ENCODE measurements around the gene CHID1. TPM values are rescaled to one million over a fixed set of nuclear protein-coding genes. Genes with fewer than 3 reads are reported as not detected.

The CHID1 gene
- total RNA-seq, 3 donors from 2014 or later, result 52.3 to 64.3 (median 55.3) TPM

DNA sequence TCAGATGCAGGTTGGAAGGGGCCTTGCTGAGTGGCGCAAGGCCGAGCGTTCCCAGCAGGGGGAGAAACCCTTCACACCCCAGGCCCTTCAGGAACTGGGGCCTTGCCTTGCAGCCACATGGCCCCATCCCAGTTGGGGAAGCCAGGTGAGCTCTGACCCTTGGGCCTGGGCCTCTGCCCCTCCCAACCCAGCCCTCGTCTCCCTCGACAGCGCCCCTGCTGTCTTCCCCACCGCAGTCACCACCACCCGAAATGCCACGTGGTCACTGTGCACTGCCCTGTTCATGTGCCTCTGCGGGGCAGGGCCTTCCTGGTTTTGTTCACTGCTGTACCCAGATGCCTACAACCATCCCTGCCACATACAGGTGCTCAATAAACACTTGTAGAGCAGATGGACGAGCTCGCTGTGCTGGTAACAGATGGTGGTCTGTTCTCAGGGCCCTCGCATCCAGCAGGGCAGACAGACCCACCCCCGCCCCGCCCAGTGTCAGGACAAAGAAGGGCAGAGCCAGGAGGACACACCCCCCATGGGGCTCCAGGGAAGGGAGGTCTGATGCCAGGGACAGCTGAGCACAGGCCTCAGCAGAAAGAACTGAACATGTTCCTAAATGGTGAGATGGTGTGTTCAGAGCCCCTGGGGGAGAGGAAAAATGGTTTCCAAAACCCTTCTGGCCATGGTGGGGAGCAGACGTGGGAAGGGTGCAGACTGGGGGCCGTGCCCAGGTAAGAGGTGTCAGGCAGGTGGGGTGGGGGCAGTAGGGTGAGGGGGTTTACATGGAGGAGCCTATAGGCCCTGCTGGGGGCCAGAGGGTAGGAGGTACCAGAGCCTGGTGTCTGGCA lies 72.0 kb downstream of the CHID1 start:
- no peaks in the 10 kb centered on the region for H3K36me3 ChIP-seq (ENCODE audit: low read depth)
- no peak overlapping the region for H3K4me3 ChIP-seq
- H3K4me1 ChIP-seq (ENCODE audit: low read depth), result peaks cover 44% of the 10 kb centered on the region
- ATAC-seq, result peak; percentile 29
- H3K9me3 ChIP-seq, result no peaks in the 10 kb centered on the region
- TF ChIP-seq, protein P1, sequence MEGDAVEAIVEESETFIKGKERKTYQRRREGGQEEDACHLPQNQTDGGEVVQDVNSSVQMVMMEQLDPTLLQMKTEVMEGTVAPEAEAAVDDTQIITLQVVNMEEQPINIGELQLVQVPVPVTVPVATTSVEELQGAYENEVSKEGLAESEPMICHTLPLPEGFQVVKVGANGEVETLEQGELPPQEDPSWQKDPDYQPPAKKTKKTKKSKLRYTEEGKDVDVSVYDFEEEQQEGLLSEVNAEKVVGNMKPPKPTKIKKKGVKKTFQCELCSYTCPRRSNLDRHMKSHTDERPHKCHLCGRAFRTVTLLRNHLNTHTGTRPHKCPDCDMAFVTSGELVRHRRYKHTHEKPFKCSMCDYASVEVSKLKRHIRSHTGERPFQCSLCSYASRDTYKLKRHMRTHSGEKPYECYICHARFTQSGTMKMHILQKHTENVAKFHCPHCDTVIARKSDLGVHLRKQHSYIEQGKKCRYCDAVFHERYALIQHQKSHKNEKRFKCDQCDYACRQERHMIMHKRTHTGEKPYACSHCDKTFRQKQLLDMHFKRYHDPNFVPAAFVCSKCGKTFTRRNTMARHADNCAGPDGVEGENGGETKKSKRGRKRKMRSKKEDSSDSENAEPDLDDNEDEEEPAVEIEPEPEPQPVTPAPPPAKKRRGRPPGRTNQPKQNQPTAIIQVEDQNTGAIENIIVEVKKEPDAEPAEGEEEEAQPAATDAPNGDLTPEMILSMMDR (IDR thresholded peaks at IDR 0.05), result no peak
- intact Hi-C loops (cut with DNase I, micrococcal nuclease), result no loop called here
- peak; percentile 33 to 79 (median 77) for DNase-seq

DNA sequence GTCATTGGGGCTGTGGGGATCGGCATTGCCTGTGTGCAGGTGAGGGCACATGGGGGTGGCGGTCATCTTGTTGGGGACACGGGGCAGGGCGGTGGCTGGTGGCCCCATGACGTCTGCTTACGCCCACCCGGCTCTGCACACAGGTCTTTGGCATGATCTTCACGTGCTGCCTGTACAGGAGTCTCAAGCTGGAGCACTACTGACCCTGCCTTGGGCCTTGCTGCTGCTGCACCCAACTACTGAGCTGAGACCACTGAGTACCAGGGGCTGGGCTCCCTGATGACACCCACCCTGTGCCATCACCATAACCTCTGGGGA lies 72.7 kb downstream of the CHID1 start:
- TF ChIP-seq, protein P1 (IDR thresholded peaks at IDR 0.05), result no peak
- intact Hi-C loops (cut with DNase I, micrococcal nuclease), result no loop called here
- H3K4me1 ChIP-seq (ENCODE audit: low read depth), result peaks cover 37% of the 10 kb centered on the region
- H3K4me3 ChIP-seq, result no peak overlapping the region
- no peaks in the 10 kb centered on the region for H3K36me3 ChIP-seq (ENCODE audit: low read depth)
- no peaks in the 10 kb centered on the region for H3K9me3 ChIP-seq
- DNase-seq, result no peak
- no peak for ATAC-seq

DNA sequence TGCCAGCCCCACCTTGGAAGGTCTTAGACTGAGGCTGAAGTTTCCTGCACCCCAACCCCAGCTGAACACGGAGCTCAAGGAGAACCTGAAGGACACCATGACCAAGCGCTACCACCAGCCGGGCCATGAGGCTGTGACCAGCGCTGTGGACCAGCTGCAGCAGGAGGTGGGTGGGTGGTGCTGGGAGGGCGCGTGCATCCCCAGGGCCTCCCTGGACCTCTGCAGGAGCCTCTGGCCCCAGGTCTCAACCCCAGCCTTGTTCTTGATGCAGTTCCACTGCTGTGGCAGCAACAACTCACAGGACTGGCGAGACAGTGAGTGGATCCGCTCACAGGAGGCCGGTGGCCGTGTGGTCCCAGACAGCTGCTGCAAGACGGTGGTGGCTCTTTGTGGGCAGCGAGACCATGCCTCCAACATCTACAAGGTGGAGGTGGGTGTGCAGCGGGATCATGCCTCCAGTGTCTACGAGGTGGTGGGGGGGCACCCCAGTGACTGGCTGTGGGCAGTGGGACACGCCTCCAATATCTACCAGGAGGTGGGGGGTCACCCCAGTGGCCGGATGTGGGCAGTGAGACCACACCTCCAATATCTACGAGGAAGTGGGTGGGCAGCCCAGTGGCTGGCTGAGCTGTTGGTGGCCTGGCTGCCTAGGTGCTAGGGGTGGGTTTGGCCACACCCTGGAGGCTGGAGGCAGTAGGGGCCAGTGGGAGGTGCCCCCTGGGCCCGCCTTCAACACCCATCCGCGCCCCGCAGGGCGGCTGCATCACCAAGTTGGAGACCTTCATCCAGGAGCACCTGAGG lies 73.2 kb downstream of the CHID1 start:
- DNase-seq (peak in 1 of 3 donors; percentile 25), ATAC-seq (no peak)
- H3K36me3 ChIP-seq (ENCODE audit: low read depth), result no peaks in the 10 kb centered on the region
- no peak overlapping the region for H3K4me3 ChIP-seq
- H3K4me1 ChIP-seq (ENCODE audit: low read depth), result peaks cover 37% of the 10 kb centered on the region
- intact Hi-C loops (cut with DNase I, micrococcal nuclease), result no loop called here
- no peaks in the 10 kb centered on the region for H3K9me3 ChIP-seq
- TF ChIP-seq, protein P1 (IDR thresholded peaks at IDR 0.05), result no peak

DNA sequence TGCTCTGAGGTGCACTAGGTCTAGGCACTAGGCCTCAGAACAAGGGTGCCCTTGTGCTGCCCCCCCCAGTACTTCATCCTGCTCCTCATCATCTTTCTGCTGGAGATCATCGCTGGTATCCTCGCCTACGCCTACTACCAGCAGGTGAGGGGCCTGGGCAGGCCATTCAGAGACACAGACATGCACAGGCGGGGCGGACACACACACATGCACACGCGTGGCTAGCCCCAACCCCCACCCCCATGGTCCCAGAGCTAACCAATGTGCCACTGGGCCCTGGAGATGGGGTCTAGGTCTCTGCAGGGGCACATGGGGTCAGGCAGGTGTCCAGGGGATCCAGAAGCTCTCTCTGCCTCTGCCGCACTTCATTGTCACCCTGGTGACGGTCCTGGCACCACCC lies 73.9 kb downstream of the CHID1 start:
- H3K36me3 ChIP-seq (ENCODE audit: low read depth), result no peaks in the 10 kb centered on the region
- ATAC-seq, result no peak

DNA sequence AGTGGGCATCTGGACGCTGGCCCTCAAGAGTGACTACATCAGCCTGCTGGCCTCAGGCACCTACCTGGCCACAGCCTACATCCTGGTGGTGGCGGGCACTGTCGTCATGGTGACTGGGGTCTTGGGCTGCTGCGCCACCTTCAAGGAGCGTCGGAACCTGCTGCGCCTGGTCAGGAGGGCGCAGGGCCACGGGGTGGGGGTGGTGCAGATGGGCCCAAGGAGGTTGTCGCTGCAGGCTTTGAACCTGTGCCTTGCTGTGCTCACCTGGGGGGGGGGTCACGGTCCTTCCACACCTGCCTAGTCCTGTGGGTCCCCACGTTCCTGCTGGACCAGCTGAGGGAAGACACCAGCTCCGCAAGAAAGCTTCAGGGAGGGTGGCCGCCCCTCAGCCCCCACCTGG lies 74.3 kb downstream of the CHID1 start:
- H3K9me3 ChIP-seq, result no peaks in the 10 kb centered on the region
- ATAC-seq (no peak), DNase-seq (peak in 1 of 3 donors; percentile 16)
- no peaks in the 10 kb centered on the region for H3K36me3 ChIP-seq (ENCODE audit: low read depth)
- intact Hi-C loops (cut with DNase I, micrococcal nuclease), result no loop called here
- TF ChIP-seq, protein P1 (IDR thresholded peaks at IDR 0.05), result no peak
- H3K4me3 ChIP-seq, result no peak overlapping the region
- H3K4me1 ChIP-seq (ENCODE audit: low read depth), result peaks cover 42% of the 10 kb centered on the region

More for the DNA sequence above, 73.9 kb downstream of the CHID1 start:
- peaks cover 44% of the 10 kb centered on the region for H3K4me1 ChIP-seq (ENCODE audit: low read depth)
- intact Hi-C loops (cut with DNase I, micrococcal nuclease), result no loop called here
- TF ChIP-seq, protein P1 (IDR thresholded peaks at IDR 0.05), result no peak
- no peak for DNase-seq
- no peak overlapping the region for H3K4me3 ChIP-seq
- no peaks in the 10 kb centered on the region for H3K9me3 ChIP-seq
